GM15510 (cell line): ENCODE results near the gene CPT2.

ENCODE experiments used
- POLR2A ChIP-seq: IDR thresholded peaks from 3 replicates; pipeline ENCODE4 v1.6.1; 2011; ENCODE audit warnings: borderline replicate concordance; ENCODE audit not compliant: insufficient read length; ENCODE audit errors: extremely low read depth

Gene CPT2

GRCh38 chr1:53195246-53196016 is 1.2 kb upstream of the CPT2 start:
- no peak for TF ChIP-seq POLR2A

GRCh38 chr1:53196017-53196484 is 573 bp upstream of the CPT2 start:
- no peak for TF ChIP-seq POLR2A

DNA sequence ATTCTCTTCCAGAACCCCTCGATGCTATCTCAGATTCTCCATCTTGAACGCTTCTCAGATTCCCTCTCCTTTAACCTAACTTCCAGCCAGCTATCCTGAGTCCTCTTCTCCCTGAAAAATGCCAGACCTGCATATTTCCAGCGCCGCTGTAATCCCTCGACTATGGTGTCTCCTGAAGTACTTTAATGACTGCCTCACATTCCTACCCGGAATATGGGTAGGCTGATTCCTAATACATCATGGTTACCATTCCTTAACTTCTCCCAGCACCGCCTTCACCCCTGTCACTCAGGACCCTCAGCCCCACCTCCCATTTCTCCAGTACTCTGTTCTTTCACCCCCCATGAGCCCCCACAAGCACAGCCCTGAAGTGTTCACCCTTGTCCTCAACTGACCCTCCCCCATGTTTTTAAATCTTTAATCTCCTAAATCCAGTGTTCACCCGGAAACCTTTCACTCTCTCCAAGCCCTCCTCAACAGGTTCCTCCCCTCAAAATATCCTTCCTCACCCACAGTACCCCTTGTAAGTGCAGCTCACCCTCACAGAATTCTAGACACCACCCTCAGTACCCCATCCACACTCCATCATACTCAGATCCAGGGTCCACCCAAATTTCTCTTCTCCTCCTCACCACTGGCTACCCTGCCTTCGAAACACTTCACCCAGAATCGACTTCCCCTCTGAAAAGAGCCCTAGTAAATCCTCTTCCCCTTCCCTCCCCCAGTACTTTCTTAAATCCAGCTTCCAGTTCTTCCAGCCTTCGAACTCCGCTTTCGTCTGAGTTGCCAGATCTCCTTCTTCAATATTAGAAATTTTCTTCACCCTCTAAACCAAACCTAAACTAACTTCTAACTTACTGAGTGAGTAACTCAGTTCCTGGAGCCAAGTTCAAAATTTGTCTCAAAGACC is 922 bp downstream of the CPT2 start:
- TF ChIP-seq POLR2A = no peak

GRCh38 chr1:53198241-53198651 is 1.6 kb downstream of the CPT2 start:
- TF ChIP-seq POLR2A = no peak

DNA sequence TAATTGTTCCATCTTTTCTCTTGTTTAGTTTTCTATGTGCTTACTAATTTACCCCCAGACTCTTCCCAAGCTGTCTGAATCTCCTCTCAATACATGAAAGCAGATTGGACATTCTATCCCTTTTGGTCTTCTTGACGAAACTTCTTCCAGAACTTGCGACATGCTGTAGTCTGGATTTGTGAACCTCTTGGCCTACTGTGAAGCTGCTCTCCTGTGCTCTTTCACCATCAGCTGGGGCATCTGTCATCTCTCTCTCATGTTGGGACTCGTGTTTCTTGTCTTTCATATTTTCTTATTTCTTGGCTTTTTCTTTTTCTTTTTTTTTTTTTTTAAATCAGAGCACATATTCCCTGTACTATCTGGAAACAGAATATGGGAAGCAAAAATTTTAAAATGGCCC is 6.8 kb downstream of the CPT2 start:
- TF ChIP-seq POLR2A = no peak

- TF ChIP-seq POLR2A = no peak
Observed at GRCh38 chr1:53206735-53207379, 10.2 kb downstream of the CPT2 start.

DNA sequence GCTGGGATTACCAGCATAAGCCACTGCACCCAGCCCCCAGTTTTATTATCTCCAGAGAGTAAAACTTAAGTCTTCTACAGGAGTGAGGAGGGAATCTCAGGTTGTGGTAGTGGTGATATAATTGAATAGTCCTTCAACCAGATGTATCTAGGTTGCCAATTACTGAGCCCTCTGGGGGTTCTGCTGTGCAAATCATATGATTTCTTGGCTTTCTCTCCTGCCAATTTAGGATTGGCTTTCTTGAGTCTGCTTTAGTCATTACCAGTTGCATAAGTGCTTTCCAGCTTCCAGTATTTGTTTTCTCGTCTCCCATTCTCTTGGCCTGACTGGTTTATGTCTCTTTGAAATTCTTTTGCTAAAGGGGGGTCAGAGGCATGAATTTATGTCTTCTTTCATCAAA is 11.1 kb downstream of the CPT2 start:
- TF ChIP-seq POLR2A = no peak

DNA sequence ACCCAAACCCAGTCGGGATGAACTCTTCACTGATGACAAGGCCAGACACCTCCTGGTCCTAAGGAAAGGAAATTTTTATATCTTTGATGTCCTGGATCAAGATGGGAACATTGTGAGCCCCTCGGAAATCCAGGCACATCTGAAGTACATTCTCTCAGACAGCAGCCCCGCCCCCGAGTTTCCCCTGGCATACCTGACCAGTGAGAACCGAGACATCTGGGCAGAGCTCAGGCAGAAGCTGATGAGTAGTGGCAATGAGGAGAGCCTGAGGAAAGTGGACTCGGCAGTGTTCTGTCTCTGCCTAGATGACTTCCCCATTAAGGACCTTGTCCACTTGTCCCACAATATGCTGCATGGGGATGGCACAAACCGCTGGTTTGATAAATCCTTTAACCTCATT is 13.7 kb downstream of the CPT2 start:
- no peak for TF ChIP-seq POLR2A

DNA sequence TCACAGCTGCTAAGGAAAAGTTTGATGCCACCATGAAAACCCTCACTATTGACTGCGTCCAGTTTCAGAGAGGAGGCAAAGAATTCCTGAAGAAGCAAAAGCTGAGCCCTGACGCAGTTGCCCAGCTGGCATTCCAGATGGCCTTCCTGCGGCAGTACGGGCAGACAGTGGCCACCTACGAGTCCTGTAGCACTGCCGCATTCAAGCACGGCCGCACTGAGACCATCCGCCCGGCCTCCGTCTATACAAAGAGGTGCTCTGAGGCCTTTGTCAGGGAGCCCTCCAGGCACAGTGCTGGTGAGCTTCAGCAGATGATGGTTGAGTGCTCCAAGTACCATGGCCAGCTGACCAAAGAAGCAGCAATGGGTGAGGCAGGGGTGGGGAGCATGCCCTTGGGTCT is 14.3 kb downstream of the CPT2 start:
- no peak for TF ChIP-seq POLR2A

DNA sequence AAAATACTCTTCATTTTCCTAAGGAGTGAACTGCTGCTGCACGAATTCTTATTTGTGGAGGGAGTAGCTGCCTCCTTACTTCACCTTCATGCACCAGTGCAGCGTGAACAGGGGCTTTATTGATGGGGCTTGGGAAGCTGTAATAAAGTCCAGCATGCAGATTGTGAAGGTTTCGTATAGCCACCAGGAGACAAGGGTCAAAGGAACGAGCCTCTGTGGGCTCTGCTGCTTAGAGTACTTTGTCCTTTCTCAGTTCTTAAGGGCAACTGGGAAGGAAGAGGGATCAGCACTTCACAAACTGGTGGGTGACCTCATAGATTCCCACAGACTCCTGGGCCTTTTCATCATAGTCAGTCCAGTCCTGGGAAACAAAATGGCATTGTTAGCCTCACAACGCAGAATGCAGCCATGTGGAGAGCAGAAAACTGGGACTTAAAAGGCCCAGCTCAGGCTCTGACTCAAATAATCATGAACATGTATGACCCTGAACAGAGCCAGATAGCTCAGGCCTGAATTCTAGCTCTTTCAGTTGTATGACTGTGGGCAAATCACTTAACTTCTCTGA is 17.8 kb downstream of the CPT2 start:
- TF ChIP-seq POLR2A = no peak

DNA sequence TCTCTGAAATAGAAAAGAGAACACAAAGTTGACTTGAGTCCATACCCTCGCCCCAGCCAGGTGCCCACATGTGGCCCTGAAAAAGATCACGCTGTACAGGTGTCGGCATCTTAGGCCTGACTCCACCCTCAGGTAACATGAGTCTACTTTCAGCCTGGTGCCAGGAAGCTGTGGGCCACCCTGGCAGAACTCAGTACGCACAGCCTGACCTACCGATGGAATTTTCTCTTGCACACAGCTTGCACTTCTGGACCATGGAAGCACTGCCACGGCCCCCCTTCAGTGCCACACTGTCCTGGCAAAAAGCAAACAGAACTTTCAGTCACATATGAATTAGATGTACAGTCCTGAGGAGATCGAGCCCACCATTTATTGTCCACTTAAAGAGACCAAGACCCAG is 21.6 kb downstream of the CPT2 start:
- TF ChIP-seq POLR2A = no peak

GRCh38 chr1:53219711-53220110 is 23.1 kb downstream of the CPT2 start:
- TF ChIP-seq POLR2A = no peak

- peak; percentile 98 for TF ChIP-seq POLR2A
Observed at GRCh38 chr1:53220171-53220961, 23.7 kb downstream of the CPT2 start, which contains the start of gene CZIB. Gene CZIB, minus strand, starts transcription at chr1:53220634. Its CDS starts 59 bp downstream, at chr1:53220575.

DNA sequence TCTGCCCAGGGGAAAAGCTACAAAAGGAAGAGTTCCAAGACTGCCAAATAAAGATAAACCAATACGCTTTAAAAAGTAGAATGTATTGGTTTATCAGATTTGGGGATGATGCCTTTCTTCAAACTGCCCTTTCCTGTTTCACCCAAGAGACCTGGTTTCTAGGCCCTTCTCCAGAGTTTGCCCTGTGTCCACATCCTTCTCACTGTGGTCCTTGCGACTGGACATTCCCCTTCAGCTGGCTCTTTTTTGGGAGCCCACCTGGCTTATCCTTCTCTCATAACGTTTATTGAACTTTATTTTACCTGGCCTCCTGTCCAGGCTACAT is 24.3 kb downstream of the CPT2 start:
- TF ChIP-seq POLR2A = no peak
